Natural killer cell (primary cell): ENCODE measurements around the gene CCDC85A. TPM values are rescaled to one million over a fixed set of nuclear protein-coding genes. Genes with fewer than 3 reads are reported as not detected.

ENCODE experiments used
- ATAC-seq, 3 donors: fragments of 150-1000 bp in 2 of 3; fragments of 200-7000 bp in 1 of 3; cut with Tn5 transposase; 1 replicate in 1 of 3; 2 replicates in 2 of 3; pipeline ENCODE4 v1.10.0; 2021; ENCODE audit warnings: mild to moderate bottlenecking in 2 of 3, moderate library complexity in 2 of 3
- DNase-seq, 2 donors: peaks; one replicate each; pipeline versions ENCODE4 v3.0.0 to v3.0.0-alpha.2; 2013 to 2021; ENCODE audit warnings: mixed read lengths in 1 of 2
- H3K27ac ChIP-seq: one replicate; pipeline ENCODE4 v1.5.1; 2013; ENCODE audit warnings: mild to moderate bottlenecking, low read length
- H3K27me3 ChIP-seq: one replicate; pipeline ENCODE4 v1.6.1; 2013; ENCODE audit warnings: low read length; ENCODE audit not compliant: control insufficient read depth, insufficient read depth
- H3K36me3 ChIP-seq: one replicate; pipeline ENCODE4 v1.6.1; 2013; ENCODE audit warnings: low read length; ENCODE audit not compliant: control insufficient read depth, insufficient read depth
- H3K4me1 ChIP-seq: one replicate; pipeline ENCODE4 v1.6.1; 2013; ENCODE audit warnings: low read length; ENCODE audit not compliant: control insufficient read depth, insufficient read depth
- H3K4me3 ChIP-seq: one replicate; pipeline ENCODE4 v1.5.1; 2013; ENCODE audit warnings: low read length
- H3K9me3 ChIP-seq: one replicate; pipeline ENCODE4 v1.6.1; 2013; ENCODE audit warnings: low read length; ENCODE audit not compliant: control insufficient read depth, insufficient read depth
- H3K27ac Mint-ChIP-seq, 2 donors: one replicate each; pipeline ENCODE4 v1.8.0; 2022; ENCODE audit warnings: mild to moderate bottlenecking in 2 of 2, mixed read lengths in 2 of 2, moderate library complexity in 1 of 2
- H3K27me3 Mint-ChIP-seq, 2 donors: one replicate each; pipeline ENCODE4 v1.8.0; 2022; ENCODE audit warnings: low read depth in 2 of 2, mixed read lengths in 2 of 2
- H3K36me3 Mint-ChIP-seq: one replicate; pipeline ENCODE4 v1.8.0; 2022; ENCODE audit warnings: mixed read lengths
- H3K4me1 Mint-ChIP-seq, 2 donors: one replicate each; pipeline ENCODE4 v1.8.0; 2022; ENCODE audit warnings: mixed read lengths in 2 of 2
- H3K4me3 Mint-ChIP-seq: one replicate; pipeline ENCODE4 v1.8.0; 2022; ENCODE audit warnings: mild to moderate bottlenecking, moderate library complexity, mixed read lengths
- H3K9me3 Mint-ChIP-seq, 2 donors: one replicate each; pipeline ENCODE4 v1.8.0; 2022; ENCODE audit warnings: mixed read lengths in 2 of 2
- CTCF ChIP-seq: fragments of 200-600 bp; IDR thresholded peaks from one replicate; pipeline ENCODE4 v1.8.0; 2022; ENCODE audit warnings: antibody characterized with exemption
- WGBS: methylation state at CpG from one replicate; pipeline ENCODE4 v1.1.7; 2013; ENCODE audit warnings: missing lambda C conversion rate; ENCODE audit not compliant: insufficient coverage; 5-methylcytosine and 5-hydroxymethylcytosine counted together
- intact Hi-C: fragments of 100-400 bp; cut with micrococcal nuclease; formaldehyde crosslinking; loops from one replicate; pipeline ENCODE4 v1.14.2; 2022
- total RNA-seq, 4 donors: library from RNA; stranded (reverse); fragments of 120-200 nt in 1 of 4; gene quantifications; one replicate each; pipeline versions ENCODE4 v1.2.3 to v1.2.4, GENCODE V29; 2013 to 2022

CCDC85A gene
- total RNA-seq, 3 donors from 2014 or later (not counting 1 experiment from before 2014, with no cell fraction given): not detected

- Mint-ChIP-seq H3K27me3 (no peaks in the 10 kb centered on the region), H3K36me3 (no peaks in the 10 kb centered on the region), H3K4me3 (no peak overlapping the region), H3K4me1 (no peaks in the 10 kb centered on the region), H3K9me3 (peaks cover 6 to 8% of the 10 kb centered on the region in 2 donors), H3K27ac (no peak overlapping the region)
- H3K36me3 ChIP-seq: no peaks in the 10 kb centered on the region
- no peaks in the 10 kb centered on the region for H3K9me3 ChIP-seq
- intact Hi-C loops: no loop called here
- no peak overlapping the region for H3K27ac ChIP-seq
- WGBS: 87% methylated on average over 3 of the region's 3 CpGs
- no peak for ATAC-seq
- no peak for DNase-seq
- H3K4me3 ChIP-seq: no peak overlapping the region
- H3K27me3 ChIP-seq: no peaks in the 10 kb centered on the region
- no peaks in the 10 kb centered on the region for H3K4me1 ChIP-seq
- no peak for TF ChIP-seq CTCF
Measured at GRCh38 chr2:56210291-56210690, 26.5 kb downstream of the CCDC85A start.

DNA sequence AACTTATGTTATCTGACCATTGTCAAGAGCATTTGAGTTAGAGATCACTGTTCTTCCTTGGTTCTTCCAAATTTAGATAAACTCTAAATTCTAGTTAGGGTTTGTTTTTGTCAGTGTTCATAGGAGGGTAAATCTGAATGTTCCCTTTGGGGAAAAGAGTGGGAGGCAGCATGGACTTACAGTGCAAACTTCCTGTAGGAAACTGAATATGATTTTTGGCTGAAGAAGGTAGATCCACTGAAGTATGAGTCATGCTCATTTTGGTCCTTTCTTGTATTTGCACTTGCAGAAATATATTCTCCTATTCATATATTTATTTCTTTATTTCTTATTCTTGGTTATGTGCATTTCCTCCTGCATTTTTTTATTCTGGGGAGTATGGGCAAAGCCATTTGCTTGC is 27.3 kb downstream of the CCDC85A start:
- ATAC-seq: no peak

GRCh38 chr2:56215911-56216310 is 32.1 kb downstream of the CCDC85A start:
- intact Hi-C loops: no loop called here

More for the DNA sequence above, 27.3 kb downstream of the CCDC85A start:
- Mint-ChIP-seq H3K36me3 (no peaks in the 10 kb centered on the region), H3K27me3 (no peaks in the 10 kb centered on the region), H3K9me3 (peaks cover 3 to 5% of the 10 kb centered on the region in 2 donors), H3K27ac (no peak overlapping the region), H3K4me3 (no peak overlapping the region), H3K4me1 (no peaks in the 10 kb centered on the region)
- H3K4me3 ChIP-seq: no peak overlapping the region
- H3K27me3 ChIP-seq: no peaks in the 10 kb centered on the region
- no peaks in the 10 kb centered on the region for H3K9me3 ChIP-seq
- no peaks in the 10 kb centered on the region for H3K4me1 ChIP-seq
- no peak for DNase-seq
- H3K36me3 ChIP-seq: no peaks in the 10 kb centered on the region
- no peak for TF ChIP-seq CTCF
- H3K27ac ChIP-seq: no peak overlapping the region
- intact Hi-C loops: no loop called here

More at GRCh38 chr2:56215911-56216310, 32.1 kb downstream of the CCDC85A start:
- no peak for DNase-seq
- TF ChIP-seq CTCF: no peak
- Histone ChIP-seq H3K36me3 (no peaks in the 10 kb centered on the region), H3K9me3 (no peaks in the 10 kb centered on the region), H3K27me3 (no peaks in the 10 kb centered on the region), H3K27ac (no peak overlapping the region), H3K4me3 (no peak overlapping the region), H3K4me1 (no peaks in the 10 kb centered on the region)
- no peaks in the 10 kb centered on the region for H3K27me3 Mint-ChIP-seq
- 100% methylated on average over 2 of the region's 2 CpGs for WGBS
- H3K4me3 Mint-ChIP-seq: no peak overlapping the region
- ATAC-seq: no peak
- H3K27ac Mint-ChIP-seq: no peak overlapping the region
- H3K36me3 Mint-ChIP-seq: no peaks in the 10 kb centered on the region
- H3K9me3 Mint-ChIP-seq: peaks cover 8 to 11% of the 10 kb centered on the region in 2 donors
- H3K4me1 Mint-ChIP-seq: no peaks in the 10 kb centered on the region
